Measurements from ENCODE around the gene PCDHA10. TPM values are rescaled to one million over a fixed set of nuclear protein-coding genes. Genes with fewer than 3 reads are reported as not detected.

The PCDHA10 gene
- total RNA-seq, 1 experiment from 2014 or later = 10.7 TPM

- Histone ChIP-seq H2BK12ac (ENCODE audit: insufficient read length, low read depth, low read length) (no peak overlapping the region), H2BK15ac (ENCODE audit: low read depth, low read length) (no peak overlapping the region), H3K18ac (ENCODE audit: insufficient read length, low read depth, low read length) (no peak overlapping the region), H3T11ph (ENCODE audit: low read length) (no peak overlapping the region), H3K23ac (ENCODE audit: insufficient read length, low read depth, low read length) (no peak overlapping the region), H3K4me2 (ENCODE audit: insufficient read depth, insufficient read length, low read length) (no peak overlapping the region), H2BK5ac (ENCODE audit: insufficient read length, low read length) (no peak overlapping the region), H3K23me2 (ENCODE audit: insufficient read length, low read depth, low read length, poor library complexity, severe bottlenecking) (no peaks in the 10 kb centered on the region), H4K91ac (ENCODE audit: insufficient read length, low read depth, low read length) (no peak overlapping the region), H2AK5ac (ENCODE audit: insufficient read length, low read length) (no peak overlapping the region), H3K79me2 (ENCODE audit: insufficient read depth, low read length) (peaks cover 5% of the 10 kb centered on the region; the same call in 1 of the 2 replicates), H4K5ac (ENCODE audit: insufficient read length, low read depth, low read length) (no peak overlapping the region), H2AFZ (ENCODE audit: low read length) (no peak overlapping the region), H2BK120ac (ENCODE audit: low read depth, low read length, poor library complexity, severe bottlenecking) (no peak overlapping the region), H4K8ac (replicated peaks; ENCODE audit: insufficient read length, low read depth, low read length) (no peak overlapping the region), H3K27me3 (ENCODE audit: insufficient read depth, low read length) (no peaks in the 10 kb centered on the region), H3K9ac (ENCODE audit: extremely low read depth, insufficient read length, low read length) (no peak overlapping the region), H3K56ac (ENCODE audit: insufficient read length, low read depth, low read length) (no peak overlapping the region), H4K20me1 (ENCODE audit: control insufficient read depth, insufficient read depth, insufficient read length) (no peaks in the 10 kb centered on the region), H3K4ac (ENCODE audit: low read depth, low read length) (no peak overlapping the region), H3K4me1 (ENCODE audit: insufficient read depth, low read length) (no peaks in the 10 kb centered on the region), H3K14ac (ENCODE audit: insufficient read depth, low read length) (no peak overlapping the region; the same call in 1 of the 2 replicates), H2BK20ac (ENCODE audit: low read depth, low read length, poor library complexity, severe bottlenecking) (no peak overlapping the region), H3K79me1 (ENCODE audit: insufficient read depth, low read depth, low read length, poor library complexity, severe bottlenecking) (no peaks in the 10 kb centered on the region), H3K9me3 (ENCODE audit: control insufficient read depth, low read depth, low read length) (no peaks in the 10 kb centered on the region), H3K27ac (ENCODE audit: insufficient read length, low read depth, low read length) (no peak overlapping the region)
- WGBS (ENCODE audit: extremely low coverage, insufficient read length, low lambda C conversion rate) = no CpG with 5 or more reads among the region's 114 CpGs
- H3K9me3 Mint-ChIP-seq = peaks cover 5 to 12% of the 10 kb centered on the region in 2 experiments
- H3K36me3 Mint-ChIP-seq (ENCODE audit: insufficient read depth in 1 of 3, low read depth in 3 of 3) = peaks cover 21 to 36% (median 32%) of the 10 kb centered on the region in 3 experiments
- TF ChIP-seq CTCF (conservative IDR thresholded peaks at IDR 0.05) = no peak
- no peaks in the 10 kb centered on the region for H3K27me3 Mint-ChIP-seq (ENCODE audit: low read depth)
- no peak for DNase-seq
- peaks cover 8 to 10% of the 10 kb centered on the region in 2 experiments; a peak in 2 of 4 replicates for H3K4me1 Mint-ChIP-seq
- H3K4me3 Mint-ChIP-seq = peak overlapping the region in 1 of 2 experiments; percentile 87; a peak in 1 of 5 replicates
- no peak overlapping the region for H3K27ac Mint-ChIP-seq
Measured at GRCh38 chr5:140870221-140871201, 14.8 kb downstream of the PCDHA10 start.
